Activated CD8-positive, alpha-beta memory T cell treated with anti-CD3 and anti-CD28 coated beads, Interleukin-2, amount 50 U/mL, for 1 hour (primary cell): ENCODE data around the gene CHST3.
"Not testable (repeated sequence)": the region's sequence is repeated elsewhere in the genome, so short reads cannot be mapped to it uniquely, and the experiment has no call there.

ENCODE experiments used
- DNase-seq: peaks from one replicate; pipeline ENCODE4 v3.0.0-alpha.2; 2020; ENCODE audit errors: extremely low read depth

The CHST3 gene

GRCh38 chr10:71964098-71964742 lies at the start of gene CHST3:
Gene CHST3 (plus strand): TSS chr10:71964395. CDS start chr10:72005843, 41,448 bp downstream.
- DNase-seq, result no peak

- no peak for DNase-seq
These were observed 47.4 kb upstream of the CHST3 start for GRCh38 chr10:71916827-71917226.

- no peak for DNase-seq
These were observed 45.2 kb upstream of the CHST3 start for GRCh38 chr10:71918992-71919391.

GRCh38 chr10:71919956-71920539 lies 44.1 kb upstream of the CHST3 start:
- DNase-seq, result not testable (repeated sequence)

- DNase-seq, result no peak
These were observed 43.5 kb upstream of the CHST3 start for GRCh38 chr10:71920540-71921323.

- no peak for DNase-seq
These were observed 42.7 kb upstream of the CHST3 start for GRCh38 chr10:71921324-71922027.

- no peak for DNase-seq
These were observed 41.0 kb upstream of the CHST3 start for GRCh38 chr10:71923138-71923692.

- no peak for DNase-seq
These were observed 39.4 kb upstream of the CHST3 start for GRCh38 chr10:71924771-71925170.

- DNase-seq, result no peak
These were observed 37.0 kb upstream of the CHST3 start for GRCh38 chr10:71927159-71927558.

GRCh38 chr10:71927776-71928592 lies 36.2 kb upstream of the CHST3 start:
- DNase-seq, result no peak

- DNase-seq, result no peak
These were observed 32.9 kb upstream of the CHST3 start for GRCh38 chr10:71931295-71931694.

- peak; percentile 2 for DNase-seq
These were observed 30.5 kb upstream of the CHST3 start for GRCh38 chr10:71933651-71934050.

GRCh38 chr10:71938211-71938610 lies 26.0 kb upstream of the CHST3 start:
- DNase-seq, result no peak

GRCh38 chr10:71939304-71939703 lies 24.9 kb upstream of the CHST3 start:
- no peak for DNase-seq

- no peak for DNase-seq
These were observed 24.2 kb upstream of the CHST3 start for GRCh38 chr10:71939861-71940474.

GRCh38 chr10:71940752-71941151 lies 23.4 kb upstream of the CHST3 start:
- no peak for DNase-seq

GRCh38 chr10:71941318-71941717 lies 22.9 kb upstream of the CHST3 start:
- DNase-seq, result no peak

GRCh38 chr10:71945819-71946474 lies 18.2 kb upstream of the CHST3 start:
- no peak for DNase-seq

GRCh38 chr10:71946700-71947099 lies 17.5 kb upstream of the CHST3 start:
- DNase-seq, result no peak

- no peak for DNase-seq
These were observed 15.6 kb upstream of the CHST3 start for GRCh38 chr10:71948496-71949067.
